Measurements from ENCODE around the gene CTDP1. TPM values are rescaled to one million over a fixed set of nuclear protein-coding genes. Genes with fewer than 3 reads are reported as not detected.

Gene CTDP1
- total RNA-seq, 1 donor from 2014 or later, result 7.5 TPM

DNA sequence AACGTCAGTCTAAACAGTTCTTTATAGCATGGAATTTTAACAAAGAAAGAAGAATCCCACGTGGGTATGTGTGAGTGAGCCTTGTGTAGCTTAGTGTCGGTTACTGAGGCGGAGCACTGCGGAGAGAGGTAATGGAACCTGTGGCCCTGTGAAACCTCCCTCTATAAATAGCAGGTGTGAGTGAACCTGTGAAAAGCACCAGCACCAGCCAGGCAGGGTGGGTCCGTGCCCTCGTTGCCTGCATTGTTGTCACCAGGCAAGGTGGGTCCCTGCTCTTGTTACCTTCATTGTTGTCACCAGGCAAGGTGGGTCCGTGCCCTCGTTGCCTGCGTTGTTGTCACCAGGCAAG lies 4.7 kb downstream of the CTDP1 start:
- peak overlapping the region; percentile 66 for H3K27ac ChIP-seq (replicated peaks)
- intact Hi-C loops (cut with micrococcal nuclease), result no loop called here
- H3K27me3 ChIP-seq (ENCODE audit: low read depth), result no peaks in the 10 kb centered on the region
- TF ChIP-seq, protein P1, sequence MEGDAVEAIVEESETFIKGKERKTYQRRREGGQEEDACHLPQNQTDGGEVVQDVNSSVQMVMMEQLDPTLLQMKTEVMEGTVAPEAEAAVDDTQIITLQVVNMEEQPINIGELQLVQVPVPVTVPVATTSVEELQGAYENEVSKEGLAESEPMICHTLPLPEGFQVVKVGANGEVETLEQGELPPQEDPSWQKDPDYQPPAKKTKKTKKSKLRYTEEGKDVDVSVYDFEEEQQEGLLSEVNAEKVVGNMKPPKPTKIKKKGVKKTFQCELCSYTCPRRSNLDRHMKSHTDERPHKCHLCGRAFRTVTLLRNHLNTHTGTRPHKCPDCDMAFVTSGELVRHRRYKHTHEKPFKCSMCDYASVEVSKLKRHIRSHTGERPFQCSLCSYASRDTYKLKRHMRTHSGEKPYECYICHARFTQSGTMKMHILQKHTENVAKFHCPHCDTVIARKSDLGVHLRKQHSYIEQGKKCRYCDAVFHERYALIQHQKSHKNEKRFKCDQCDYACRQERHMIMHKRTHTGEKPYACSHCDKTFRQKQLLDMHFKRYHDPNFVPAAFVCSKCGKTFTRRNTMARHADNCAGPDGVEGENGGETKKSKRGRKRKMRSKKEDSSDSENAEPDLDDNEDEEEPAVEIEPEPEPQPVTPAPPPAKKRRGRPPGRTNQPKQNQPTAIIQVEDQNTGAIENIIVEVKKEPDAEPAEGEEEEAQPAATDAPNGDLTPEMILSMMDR (IDR thresholded peaks at IDR 0.05; ENCODE audit: borderline replicate concordance), result no peak
- H3K9me3 ChIP-seq (replicated peaks), result no peaks in the 10 kb centered on the region
- peaks cover 47% of the 10 kb centered on the region for H3K4me1 ChIP-seq
- H3K4me3 ChIP-seq, result peak overlapping the region; percentile 27
- no peaks in the 10 kb centered on the region for H3K36me3 ChIP-seq
- DNase-seq, result no peak

DNA sequence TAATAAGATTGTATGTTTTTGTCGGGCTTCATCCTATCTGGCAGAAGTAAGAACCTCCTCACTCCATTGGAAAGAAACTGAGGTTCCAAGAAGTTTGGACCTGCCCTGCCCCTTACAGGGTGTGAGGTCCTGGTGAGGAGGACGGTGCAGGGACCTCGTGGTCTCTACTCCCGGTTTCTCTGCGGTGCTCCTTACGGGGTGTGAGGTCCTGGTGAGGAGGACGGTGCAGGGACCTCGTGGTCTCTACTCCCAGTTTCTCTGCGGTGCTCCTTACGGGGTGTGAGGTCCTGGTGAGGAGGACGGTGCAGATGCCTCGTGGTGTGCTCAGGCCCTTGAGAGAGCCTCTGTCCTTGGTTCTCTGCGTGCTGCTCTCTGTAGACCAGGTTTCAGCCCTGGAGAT lies 5.2 kb downstream of the CTDP1 start:
- Histone ChIP-seq H3K9me3 (replicated peaks) (no peaks in the 10 kb centered on the region), H3K4me3 (peak overlapping the region; percentile 27), H3K27me3 (ENCODE audit: low read depth) (no peaks in the 10 kb centered on the region), H3K36me3 (no peaks in the 10 kb centered on the region), H3K27ac (replicated peaks) (peak overlapping the region; percentile 66), H3K4me1 (peaks cover 47% of the 10 kb centered on the region)
- intact Hi-C loops (cut with micrococcal nuclease), result no loop called here
- DNase-seq, result no peak
- TF ChIP-seq, protein P1 (IDR thresholded peaks at IDR 0.05; ENCODE audit: borderline replicate concordance), result no peak

DNA sequence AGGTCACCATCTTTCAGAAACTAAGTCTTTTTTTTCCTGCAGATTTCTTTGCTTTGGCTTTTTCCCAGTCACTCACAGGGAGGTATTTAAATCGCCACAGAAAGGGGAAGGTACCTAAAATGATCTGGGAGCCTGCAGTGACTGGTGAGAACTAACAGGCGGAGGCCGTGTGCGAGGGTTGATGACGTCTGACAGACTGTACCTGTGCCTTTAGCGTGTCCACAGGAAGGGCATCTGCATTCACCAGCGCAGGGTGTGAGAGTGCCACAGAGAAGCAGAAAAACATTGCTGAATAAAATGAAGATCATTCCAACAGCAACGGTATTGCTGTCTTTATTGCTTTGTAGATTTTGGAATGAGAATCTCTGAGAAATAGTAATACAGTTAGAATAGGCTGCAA lies 5.7 kb downstream of the CTDP1 start:
- intact Hi-C loops (cut with micrococcal nuclease), result no loop called here
- TF ChIP-seq, protein P1 (IDR thresholded peaks at IDR 0.05; ENCODE audit: borderline replicate concordance), result no peak
- H3K9me3 ChIP-seq (replicated peaks), result no peaks in the 10 kb centered on the region
- H3K4me1 ChIP-seq, result peaks cover 44% of the 10 kb centered on the region
- no peaks in the 10 kb centered on the region for H3K27me3 ChIP-seq (ENCODE audit: low read depth)
- DNase-seq, result no peak
- peak overlapping the region; percentile 33 for H3K27ac ChIP-seq (replicated peaks)
- no peaks in the 10 kb centered on the region for H3K36me3 ChIP-seq
- no peak overlapping the region for H3K4me3 ChIP-seq

DNA sequence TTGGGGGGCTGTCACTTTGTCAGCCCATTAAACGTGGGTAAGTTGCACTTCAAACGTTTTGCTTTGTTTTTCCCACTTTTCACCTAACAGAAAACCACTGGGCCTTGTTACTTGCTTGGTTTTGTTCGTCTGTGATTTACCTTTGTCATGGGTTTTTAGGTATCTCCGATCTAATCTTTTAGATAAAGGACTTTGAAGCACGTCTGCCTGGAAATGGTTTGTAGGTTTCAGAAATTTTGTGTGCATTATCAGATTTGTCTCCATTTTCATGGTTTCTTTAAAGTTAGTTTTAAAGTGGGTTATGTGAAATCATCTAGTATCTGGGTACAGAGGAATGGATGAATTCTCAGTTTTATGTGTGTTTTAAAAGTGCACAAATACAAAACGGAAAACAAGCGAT lies 6.4 kb downstream of the CTDP1 start:
- Histone ChIP-seq H3K4me3 (no peak overlapping the region), H3K27me3 (ENCODE audit: low read depth) (no peaks in the 10 kb centered on the region), H3K36me3 (no peaks in the 10 kb centered on the region), H3K27ac (replicated peaks) (no peak overlapping the region), H3K4me1 (peaks cover 37% of the 10 kb centered on the region), H3K9me3 (replicated peaks) (no peaks in the 10 kb centered on the region)
- TF ChIP-seq, protein P1 (IDR thresholded peaks at IDR 0.05; ENCODE audit: borderline replicate concordance), result no peak
- no peak for DNase-seq
- intact Hi-C loops (cut with micrococcal nuclease), result no loop called here

DNA sequence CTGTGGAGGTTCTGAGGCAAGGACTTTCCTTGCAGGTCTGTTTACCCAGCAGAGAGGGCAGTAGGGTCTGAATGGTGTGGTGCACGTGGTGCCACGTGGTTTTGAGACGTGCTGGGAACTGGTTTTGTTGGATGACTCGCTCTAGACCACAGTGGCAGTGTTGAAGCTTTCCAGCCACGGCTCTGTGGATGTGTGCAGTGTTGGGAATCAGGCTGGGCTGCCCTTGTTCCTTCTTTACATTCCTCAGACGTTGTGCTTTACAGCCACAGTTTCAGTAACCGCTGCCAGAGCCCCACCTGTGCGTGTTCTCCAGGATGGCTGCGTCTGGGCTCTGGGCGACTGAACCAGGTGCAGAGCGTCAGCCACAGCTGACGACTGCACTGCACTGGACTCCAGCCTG lies 8.2 kb downstream of the CTDP1 start:
- Histone ChIP-seq H3K27ac (replicated peaks) (no peak overlapping the region), H3K9me3 (replicated peaks) (no peaks in the 10 kb centered on the region), H3K27me3 (ENCODE audit: low read depth) (no peaks in the 10 kb centered on the region), H3K4me3 (no peak overlapping the region), H3K4me1 (peaks cover 29% of the 10 kb centered on the region), H3K36me3 (no peaks in the 10 kb centered on the region)
- TF ChIP-seq, protein P1 (IDR thresholded peaks at IDR 0.05; ENCODE audit: borderline replicate concordance), result no peak
- intact Hi-C loops (cut with micrococcal nuclease), result no loop called here
- no peak for DNase-seq

DNA sequence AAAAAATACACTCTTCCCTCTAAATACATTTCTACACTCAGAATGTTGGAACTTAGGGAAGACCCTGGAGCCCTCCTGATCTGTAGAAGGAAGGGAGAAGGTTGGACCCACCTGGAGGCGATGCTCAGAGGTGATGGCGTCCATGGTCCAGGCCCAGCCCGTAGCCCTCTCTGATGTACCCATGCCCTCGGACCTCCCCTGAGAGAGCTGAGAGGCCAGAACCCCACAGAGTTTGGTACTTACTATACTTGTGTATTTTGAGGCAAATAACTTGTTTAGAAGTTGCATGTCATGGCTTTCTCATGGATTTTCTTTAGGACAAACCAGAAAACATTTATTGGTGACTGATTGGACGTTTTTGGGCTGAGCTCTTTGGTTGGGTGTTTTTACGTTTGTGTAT lies 10.5 kb downstream of the CTDP1 start:
- Histone ChIP-seq H3K9me3 (replicated peaks) (no peaks in the 10 kb centered on the region), H3K36me3 (no peaks in the 10 kb centered on the region), H3K27ac (replicated peaks) (no peak overlapping the region), H3K27me3 (ENCODE audit: low read depth) (no peaks in the 10 kb centered on the region), H3K4me1 (peaks cover 22% of the 10 kb centered on the region), H3K4me3 (no peak overlapping the region)
- TF ChIP-seq, protein P1 (IDR thresholded peaks at IDR 0.05; ENCODE audit: borderline replicate concordance), result no peak
- DNase-seq, result no peak
- intact Hi-C loops (cut with micrococcal nuclease), result no loop called here
